ENCODE data around the gene CTNNA2. TPM values are rescaled to one million over a fixed set of nuclear protein-coding genes. Genes with fewer than 3 reads are reported as not detected.

Gene CTNNA2
- total and polyA plus RNA-seq, 9 of the 15 experiments (the other 6 are each of a cell fraction or from before 2014, with no cell fraction given), result 0.03 to 0.40 (median 0.15) TPM

- TF ChIP-seq ZNF143 (CRISPR knock-in tag; IDR thresholded peaks at IDR 0.05) (no peak), MED1 (CRISPR knock-in tag; IDR thresholded peaks at IDR 0.05; ENCODE audit: borderline replicate concordance) (no peak), TAL1 (IDR thresholded peaks at IDR 0.05) (peak; percentile 95), MLX (CRISPR knock-in tag; conservative IDR thresholded peaks at IDR 0.05) (no peak), HMBOX1 (IDR thresholded peaks at IDR 0.05) (peak; percentile 98), CCNT2 (IDR thresholded peaks at IDR 0.05; ENCODE audit: borderline replicate concordance, extremely low read depth, insufficient read length, low read depth, low read length) (peak; percentile 50), CBFA2T2 (conservative IDR thresholded peaks at IDR 0.05) (peak; percentile 92), ATF3 (IDR thresholded peaks at IDR 0.05) (peak; percentile 72), ATF3 (CRISPR knock-in tag; conservative IDR thresholded peaks at IDR 0.05) (no peak), RB1 (IDR thresholded peaks at IDR 0.05; ENCODE audit: low read depth) (no peak), ADNP (tag; IDR thresholded peaks at IDR 0.05) (peak; percentile 69), SP2 (IDR thresholded peaks at IDR 0.05; ENCODE audit: extremely low read depth, low read depth, low read length, poor library complexity, severe bottlenecking) (no peak), CBX5 (IDR thresholded peaks at IDR 0.05; ENCODE audit: borderline replicate concordance, low read depth) (no peak), ARID4B (CRISPR knock-in tag; IDR thresholded peaks at IDR 0.05) (no peak), FOXA3 (CRISPR knock-in tag; conservative IDR thresholded peaks at IDR 0.05 in 1 of 2, IDR thresholded peaks at IDR 0.05 in 1 of 2) (no peak), HMG20B (CRISPR knock-in tag; IDR thresholded peaks at IDR 0.05) (no peak), NR2C2 (CRISPR knock-in tag; IDR thresholded peaks at IDR 0.05) (no peak), NR2C2 (tag; IDR thresholded peaks at IDR 0.05) (peak; percentile 42; the same call in 1 of the 2 replicates), ZNF766 (CRISPR knock-in tag; conservative IDR thresholded peaks at IDR 0.05) (0 out of 2 replicates have a peak, but pooled peaks have one; percentile 35), CREB1 (IDR thresholded peaks at IDR 0.05) (0 out of 2 replicates have a peak, but pooled peaks have one; percentile 28), CREB1 (CRISPR knock-in tag; IDR thresholded peaks at IDR 0.05) (no peak), ZNF316 (IDR thresholded peaks at IDR 0.05) (peak; percentile 62), EHMT2 (IDR thresholded peaks at IDR 0.05) (no peak)
Observed at GRCh38 chr2:80370375-80371009, 857.6 kb downstream of the CTNNA2 start (continued).

Measured in K562 (cell line).